Pancreas (tissue), 10 donors: ENCODE measurements around the gene GPAM. TPM values are rescaled to one million over a fixed set of nuclear protein-coding genes. Genes with fewer than 3 reads are reported as not detected.
A peak's percentile ranks its signal among the peaks of the same experiment; 100 is the strongest.

Source experiments
- ATAC-seq, 4 donors: fragments of 200-7000 bp; cut with Tn5 transposase; one replicate each; pipeline versions ENCODE4 v1.8.0 to v1.9.1; 2020; ENCODE audit warnings: mild to moderate bottlenecking in 4 of 4, moderate library complexity in 4 of 4
- DNase-seq, 6 donors: peaks; one replicate each; pipeline ENCODE4 v3.0.0-alpha.2; 2020
- FAIRE-seq: peaks from 2 replicates; lab custom pipeline; 2012; peaks lifted over from hg19 to GRCh38; lab: Jason Lieb, UNC
- H3K27ac ChIP-seq, 4 donors: fragments of 200-600 bp; sonication (generic); 1 replicate in 3 of 4; 2 replicates in 1 of 4; pipeline versions ENCODE4 v1.5.0 to v1.8.0; 2020
- H3K27me3 ChIP-seq, 4 donors: fragments of 200-600 bp; one replicate each; pipeline ENCODE4 v1.8.0; 2021
- H3K36me3 ChIP-seq, 3 donors: fragments of 200-600 bp; sonication (generic) in 1 of 3; one replicate each; pipeline versions ENCODE4 v1.5.0 to v1.8.0; 2020 to 2021
- H3K4me1 ChIP-seq, 3 donors: fragments of 200-600 bp; one replicate each; pipeline ENCODE4 v1.8.0; 2021
- H3K4me3 ChIP-seq, 4 donors: fragments of 200-600 bp; sonication (generic) in 2 of 4; one replicate each; pipeline versions ENCODE4 v1.5.0 to v1.8.0; 2020 to 2021
- H3K9me3 ChIP-seq, 4 donors: fragments of 200-600 bp; one replicate each; pipeline ENCODE4 v1.8.0; 2021
- CTCF ChIP-seq, 4 donors: fragments of 200-600 bp; sonication (generic) in 3 of 4; IDR thresholded peaks; one replicate each; pipeline versions ENCODE4 v1.5.0 to v1.8.0; 2021; ENCODE audit warnings: antibody characterized with exemption in 4 of 4
- WGBS, 2 donors: extraction: QIAGEN DNeasy Blood & Tissue Kit; methylation state at CpG; one replicate each; pipeline ENCODE4 v1.1.7; 2013; 5-methylcytosine and 5-hydroxymethylcytosine counted together
- intact Hi-C, 3 donors: fragments of 100-400 bp; cut with DNase I; formaldehyde crosslinking; loops; one replicate each; pipeline versions ENCODE4 v1.11.1 to v1.14.2; 2022
- polyA plus RNA-seq, 2 donors: library from polyadenylated mRNA; stranded (reverse); fragments of 200-250 nt; gene quantifications; one replicate each; pipeline ENCODE4 v1.2.3, GENCODE V29; 2013
- total RNA-seq, 6 donors: library from RNA; stranded (reverse); fragmentation: NEBNext Ultra II Directional in 4 of 6; extraction: Animal tissue kit (Norgen Biotek cat#: 25700) in 4 of 6; gene quantifications; one replicate each; pipeline versions ENCODE4 v1.2.1 to v1.2.4, GENCODE V29; 2021 to 2023
- donor health status: healthy with polysubstance abuse.
- donor health status: DM: no; HTN: no; CAD: no; lungs with moderate emphysema.
- donor health status: DM: no; HTN: no; CAD: no.
- donor health status: control.
- donor health status: control.
- donor health status: Bipolar disorder and iron deficiency.
- donor health status: DM: yes; HTN: yes; CAD: no.
- donor health status: DM: no; HTN: no; CAD: no.
- donor health status: DM: no; HTN: no; CAD: no.
- donor health status: DM: yes; HTN: yes; CAD: no.

GPAM gene
- total and polyA plus RNA-seq, 8 donors, result 2.9 to 29.4 (median 4.2) TPM

GRCh38 chr10:112145263-112145662 is 38.3 kb downstream of the GPAM start:
- no peaks in the 10 kb centered on the region for H3K4me1 ChIP-seq
- TF ChIP-seq CTCF (IDR thresholded peaks at IDR 0.05), result no peak
- 86 to 95% methylated on average over 5 of the region's 5 CpGs for WGBS, 2 donors
- no peak for FAIRE-seq
- H3K4me3 ChIP-seq, result no peak overlapping the region
- H3K36me3 ChIP-seq, result no peaks in the 10 kb centered on the region
- H3K9me3 ChIP-seq, result no peaks in the 10 kb centered on the region
- no peaks in the 10 kb centered on the region for H3K27me3 ChIP-seq
- no peak overlapping the region for H3K27ac ChIP-seq
- DNase-seq, result no peak
- intact Hi-C loops, result no loop called here
- ATAC-seq, result no peak

- no peak for DNase-seq
- ATAC-seq, result no peak
- WGBS, 2 donors, result 73 to 81% methylated on average over 4 of the region's 4 CpGs
- no peaks in the 10 kb centered on the region for H3K36me3 ChIP-seq
- intact Hi-C loops, result no loop called here
- H3K4me3 ChIP-seq, result no peak overlapping the region
- no peak for FAIRE-seq
- H3K4me1 ChIP-seq, result no peaks in the 10 kb centered on the region
- no peaks in the 10 kb centered on the region for H3K27me3 ChIP-seq
- no peak overlapping the region for H3K27ac ChIP-seq
- TF ChIP-seq CTCF (IDR thresholded peaks at IDR 0.05), result no peak
- no peaks in the 10 kb centered on the region for H3K9me3 ChIP-seq
Observed at GRCh38 chr10:112143420-112143819, 40.1 kb downstream of the GPAM start.

GRCh38 chr10:112141292-112141691 is 42.3 kb downstream of the GPAM start:
- FAIRE-seq (no peak), DNase-seq (no peak), ATAC-seq (no peak)
- no peak overlapping the region for H3K4me3 ChIP-seq
- intact Hi-C loops, result no loop called here
- H3K4me1 ChIP-seq, result no peaks in the 10 kb centered on the region
- H3K36me3 ChIP-seq, result no peaks in the 10 kb centered on the region
- H3K27me3 ChIP-seq, result no peaks in the 10 kb centered on the region
- no peak for TF ChIP-seq CTCF (IDR thresholded peaks at IDR 0.05)
- H3K27ac ChIP-seq, result no peak overlapping the region
- no peaks in the 10 kb centered on the region for H3K9me3 ChIP-seq
- 48 to 62% methylated on average over 5 of the region's 5 CpGs for WGBS, 2 donors

- intact Hi-C loops, result no loop called here
- WGBS, 2 donors, result 14 to 33% methylated on average over 11 of the region's 11 CpGs
- peak; percentile 34 to 82 (median 72) for DNase-seq
Observed at GRCh38 chr10:112140110-112140970, 43.2 kb downstream of the GPAM start.

More at GRCh38 chr10:112140110-112140970, 43.2 kb downstream of the GPAM start:
- TF ChIP-seq CTCF (IDR thresholded peaks at IDR 0.05), result peak; percentile 74 to 79 (median 76)
- Histone ChIP-seq H3K9me3 (no peaks in the 10 kb centered on the region), H3K4me3 (no peak overlapping the region), H3K27ac (no peak overlapping the region), H3K4me1 (no peaks in the 10 kb centered on the region), H3K36me3 (no peaks in the 10 kb centered on the region), H3K27me3 (no peaks in the 10 kb centered on the region)
- peak; percentile 67 to 90 (median 84) for ATAC-seq
- no peak for FAIRE-seq
